ENCODE measurements around the gene SPAG16.

- no peak for TF ChIP-seq CTCF (IDR thresholded peaks at IDR 0.05)
- TF ChIP-seq POLR2A (IDR thresholded peaks at IDR 0.05) = no peak
Observed at GRCh38 chr2:214358506-214358905, 1074.2 kb downstream of the SPAG16 start.

All from heart left ventricle (tissue), 13 donors.